Fibroblast of lung (primary cell): Measurements from ENCODE around the gene TEX35.

Source experiments
- EZH2 ChIP-seq: IDR thresholded peaks from 2 replicates; pipeline ENCODE4 v1.5.1; 2012; ENCODE audit warnings: low read length, control low read depth, mild to moderate bottlenecking; ENCODE audit errors: missing control alignments
- TF ChIP-seq, protein P1 (sequence below), 2 donors: IDR thresholded peaks in 1 of 2; conservative IDR thresholded peaks in 1 of 2; 1 replicate in 1 of 2; 2 replicates in 1 of 2; pipeline ENCODE4 v1.5.1; 2011 to 2012; ENCODE audit warnings: low read length in 2 of 2, control low read depth in 1 of 2, inconsistent platforms in 1 of 2, low read depth in 1 of 2, mild to moderate bottlenecking in 1 of 2

GRCh38 chr1:178465011-178465410 lies 47.9 kb upstream of the TEX35 start:
- TF ChIP-seq, protein P1, sequence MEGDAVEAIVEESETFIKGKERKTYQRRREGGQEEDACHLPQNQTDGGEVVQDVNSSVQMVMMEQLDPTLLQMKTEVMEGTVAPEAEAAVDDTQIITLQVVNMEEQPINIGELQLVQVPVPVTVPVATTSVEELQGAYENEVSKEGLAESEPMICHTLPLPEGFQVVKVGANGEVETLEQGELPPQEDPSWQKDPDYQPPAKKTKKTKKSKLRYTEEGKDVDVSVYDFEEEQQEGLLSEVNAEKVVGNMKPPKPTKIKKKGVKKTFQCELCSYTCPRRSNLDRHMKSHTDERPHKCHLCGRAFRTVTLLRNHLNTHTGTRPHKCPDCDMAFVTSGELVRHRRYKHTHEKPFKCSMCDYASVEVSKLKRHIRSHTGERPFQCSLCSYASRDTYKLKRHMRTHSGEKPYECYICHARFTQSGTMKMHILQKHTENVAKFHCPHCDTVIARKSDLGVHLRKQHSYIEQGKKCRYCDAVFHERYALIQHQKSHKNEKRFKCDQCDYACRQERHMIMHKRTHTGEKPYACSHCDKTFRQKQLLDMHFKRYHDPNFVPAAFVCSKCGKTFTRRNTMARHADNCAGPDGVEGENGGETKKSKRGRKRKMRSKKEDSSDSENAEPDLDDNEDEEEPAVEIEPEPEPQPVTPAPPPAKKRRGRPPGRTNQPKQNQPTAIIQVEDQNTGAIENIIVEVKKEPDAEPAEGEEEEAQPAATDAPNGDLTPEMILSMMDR (conservative IDR thresholded peaks at IDR 0.05 in 1 of 2, IDR thresholded peaks at IDR 0.05 in 1 of 2; ENCODE audit: low read depth in 1 of 2, low read length in 2 of 2): no peak
- no peak for TF ChIP-seq EZH2
